ENCODE measurements around the gene EEF2KMT. TPM values are rescaled to one million over a fixed set of nuclear protein-coding genes. Genes with fewer than 3 reads are reported as not detected.
"Not testable (repeated sequence)": the region's sequence is repeated elsewhere in the genome, so short reads cannot be mapped to it uniquely, and the experiment has no call there.

EEF2KMT gene
- total RNA-seq, 2 experiments from 2014 or later: 11.5 to 18.5 TPM

DNA sequence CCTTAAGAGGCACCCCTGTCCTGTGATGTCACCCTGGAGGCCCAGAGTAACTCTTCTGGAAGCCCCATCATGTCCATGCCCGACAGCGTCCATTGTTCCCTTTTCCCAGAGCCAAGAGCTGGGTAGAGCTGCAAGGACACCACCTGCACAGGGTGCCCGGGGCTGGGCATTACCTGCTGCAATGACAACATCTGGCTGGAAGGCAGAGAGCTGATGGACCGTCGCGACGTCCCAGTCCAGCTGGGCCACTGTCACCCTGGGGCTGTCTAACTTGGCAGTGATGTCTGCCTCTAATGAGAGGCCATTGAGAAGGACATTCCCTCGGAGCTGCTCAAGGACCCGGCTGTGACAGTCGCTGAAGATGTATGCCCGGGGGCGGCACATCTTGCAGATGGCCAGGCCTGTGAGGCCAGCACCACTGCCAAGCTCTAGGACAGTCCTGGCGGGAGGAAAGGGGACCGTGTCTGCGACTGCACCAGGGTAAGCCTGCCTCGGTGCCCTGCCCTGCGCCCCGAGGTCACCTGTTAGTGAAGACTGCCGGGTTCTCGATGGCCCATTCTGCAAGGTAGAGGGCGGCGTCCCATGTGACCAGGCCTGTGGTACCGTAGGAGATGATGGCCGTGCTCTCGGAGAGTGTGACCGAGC is 7.6 kb downstream of the EEF2KMT start:
- CTCF ChIA-PET (ENCODE audit: unreplicated experiment); H3K4me1 ChIP-seq (ENCODE audit: insufficient read depth, low read length, poor library complexity, severe bottlenecking); POLR2A ChIA-PET; intact Hi-C loops (cut with micrococcal nuclease; ENCODE audit: unreplicated experiment); H3K9me3 ChIP-seq (ENCODE audit: low read length); H3K4me2 ChIP-seq (ENCODE audit: low read length); DNase-seq (ENCODE audit: low spot score); BruUV-seq (replicated peaks); H3K36me3 ChIP-seq (ENCODE audit: insufficient read depth, low read length); H2AFZ ChIP-seq (ENCODE audit: low read length); H3K27ac ChIP-seq (ENCODE audit: low read depth, low read length, poor library complexity, severe bottlenecking); H3K79me2 ChIP-seq (ENCODE audit: insufficient read depth, low read depth, low read length); H3K9me2 ChIP-seq (ENCODE audit: insufficient read depth, low read length); H3K4me3 ChIP-seq (ENCODE audit: low read depth, low read length, poor library complexity, severe bottlenecking); H4K20me1 ChIP-seq (ENCODE audit: insufficient read depth, low read length): not testable (repeated sequence)

DNA sequence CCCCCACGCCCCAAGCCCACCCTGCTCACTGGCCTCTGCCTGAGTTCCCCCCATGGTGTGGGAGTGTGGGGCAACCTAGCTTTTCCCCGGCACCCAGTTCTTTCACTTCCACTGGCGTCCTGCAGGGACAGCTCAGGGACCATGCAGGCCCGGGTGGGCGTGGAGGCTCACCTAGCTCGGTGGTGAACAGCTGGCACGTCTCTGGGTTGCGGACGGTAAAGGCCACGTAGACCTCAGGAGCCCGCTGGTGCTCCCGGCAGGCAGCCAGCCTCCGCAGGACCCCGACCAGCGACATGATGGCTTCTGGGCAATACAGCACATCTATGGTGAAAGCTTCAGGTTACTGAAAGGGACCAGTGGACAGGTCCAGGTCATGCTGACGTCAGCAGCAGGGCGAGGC is 8.7 kb downstream of the EEF2KMT start:
- not testable (repeated sequence) for H4K20me1 ChIP-seq (ENCODE audit: insufficient read depth, low read length); BruUV-seq (replicated peaks)

GRCh38 chr16:5088086-5088790 is 9.4 kb downstream of the EEF2KMT start:
- H3K27ac ChIP-seq (ENCODE audit: low read depth, low read length, poor library complexity, severe bottlenecking); CTCF ChIA-PET (ENCODE audit: unreplicated experiment): not testable (repeated sequence)

More for the DNA sequence above, 8.7 kb downstream of the EEF2KMT start:
- H3K79me2 ChIP-seq (ENCODE audit: insufficient read depth, low read depth, low read length); H2AFZ ChIP-seq (ENCODE audit: low read length); CTCF ChIA-PET (ENCODE audit: unreplicated experiment); H3K4me2 ChIP-seq (ENCODE audit: low read length); intact Hi-C loops (cut with micrococcal nuclease; ENCODE audit: unreplicated experiment); H3K36me3 ChIP-seq (ENCODE audit: insufficient read depth, low read length); H3K27ac ChIP-seq (ENCODE audit: low read depth, low read length, poor library complexity, severe bottlenecking); H3K4me3 ChIP-seq (ENCODE audit: low read depth, low read length, poor library complexity, severe bottlenecking); POLR2A ChIA-PET; H3K4me1 ChIP-seq (ENCODE audit: insufficient read depth, low read length, poor library complexity, severe bottlenecking); H3K9me3 ChIP-seq (ENCODE audit: low read length); H3K9me2 ChIP-seq (ENCODE audit: insufficient read depth, low read length); DNase-seq (ENCODE audit: low spot score): not testable (repeated sequence)

DNA sequence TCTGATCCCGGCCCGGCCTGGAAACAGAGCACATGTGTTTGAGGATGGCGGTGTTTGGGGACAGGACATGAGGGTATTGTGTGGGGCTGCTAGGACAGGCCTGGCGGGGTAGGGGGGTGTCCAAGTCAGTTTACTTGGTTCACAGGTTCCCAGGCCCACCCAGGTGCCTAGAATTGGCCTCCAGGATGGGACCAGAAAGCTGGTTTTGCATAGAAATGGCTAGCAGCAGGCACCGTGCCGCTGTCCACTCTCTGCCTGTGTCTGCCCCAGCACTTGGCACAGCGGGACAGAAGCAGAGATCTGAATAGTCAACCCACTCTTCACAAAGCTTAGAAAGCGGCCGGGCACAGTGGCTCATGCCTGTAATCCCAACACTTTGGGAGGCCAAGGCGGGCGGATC is 11.9 kb downstream of the EEF2KMT start:
- H4K20me1 ChIP-seq (ENCODE audit: insufficient read depth, low read length); CTCF ChIA-PET (ENCODE audit: unreplicated experiment); H3K4me2 ChIP-seq (ENCODE audit: low read length); DNase-seq (ENCODE audit: low spot score); H2AFZ ChIP-seq (ENCODE audit: low read length); H3K4me1 ChIP-seq (ENCODE audit: insufficient read depth, low read length, poor library complexity, severe bottlenecking); BruUV-seq (replicated peaks); H3K9me3 ChIP-seq (ENCODE audit: low read length); POLR2A ChIA-PET; intact Hi-C loops (cut with micrococcal nuclease; ENCODE audit: unreplicated experiment); H3K36me3 ChIP-seq (ENCODE audit: insufficient read depth, low read length); H3K79me2 ChIP-seq (ENCODE audit: insufficient read depth, low read depth, low read length); H3K9me2 ChIP-seq (ENCODE audit: insufficient read depth, low read length); H3K27ac ChIP-seq (ENCODE audit: low read depth, low read length, poor library complexity, severe bottlenecking); H3K4me3 ChIP-seq (ENCODE audit: low read depth, low read length, poor library complexity, severe bottlenecking): not testable (repeated sequence)

More at GRCh38 chr16:5088086-5088790, 9.4 kb downstream of the EEF2KMT start:
- H3K9me2 ChIP-seq (ENCODE audit: insufficient read depth, low read length); H4K20me1 ChIP-seq (ENCODE audit: insufficient read depth, low read length); H3K4me3 ChIP-seq (ENCODE audit: low read depth, low read length, poor library complexity, severe bottlenecking); POLR2A ChIA-PET; H2AFZ ChIP-seq (ENCODE audit: low read length); H3K4me1 ChIP-seq (ENCODE audit: insufficient read depth, low read length, poor library complexity, severe bottlenecking); H3K79me2 ChIP-seq (ENCODE audit: insufficient read depth, low read depth, low read length); H3K9me3 ChIP-seq (ENCODE audit: low read length); intact Hi-C loops (cut with micrococcal nuclease; ENCODE audit: unreplicated experiment); H3K4me2 ChIP-seq (ENCODE audit: low read length); DNase-seq (ENCODE audit: low spot score); H3K36me3 ChIP-seq (ENCODE audit: insufficient read depth, low read length); BruUV-seq (replicated peaks): not testable (repeated sequence)
